ENCODE results near the gene TAS2R3.

TAS2R3 gene

DNA sequence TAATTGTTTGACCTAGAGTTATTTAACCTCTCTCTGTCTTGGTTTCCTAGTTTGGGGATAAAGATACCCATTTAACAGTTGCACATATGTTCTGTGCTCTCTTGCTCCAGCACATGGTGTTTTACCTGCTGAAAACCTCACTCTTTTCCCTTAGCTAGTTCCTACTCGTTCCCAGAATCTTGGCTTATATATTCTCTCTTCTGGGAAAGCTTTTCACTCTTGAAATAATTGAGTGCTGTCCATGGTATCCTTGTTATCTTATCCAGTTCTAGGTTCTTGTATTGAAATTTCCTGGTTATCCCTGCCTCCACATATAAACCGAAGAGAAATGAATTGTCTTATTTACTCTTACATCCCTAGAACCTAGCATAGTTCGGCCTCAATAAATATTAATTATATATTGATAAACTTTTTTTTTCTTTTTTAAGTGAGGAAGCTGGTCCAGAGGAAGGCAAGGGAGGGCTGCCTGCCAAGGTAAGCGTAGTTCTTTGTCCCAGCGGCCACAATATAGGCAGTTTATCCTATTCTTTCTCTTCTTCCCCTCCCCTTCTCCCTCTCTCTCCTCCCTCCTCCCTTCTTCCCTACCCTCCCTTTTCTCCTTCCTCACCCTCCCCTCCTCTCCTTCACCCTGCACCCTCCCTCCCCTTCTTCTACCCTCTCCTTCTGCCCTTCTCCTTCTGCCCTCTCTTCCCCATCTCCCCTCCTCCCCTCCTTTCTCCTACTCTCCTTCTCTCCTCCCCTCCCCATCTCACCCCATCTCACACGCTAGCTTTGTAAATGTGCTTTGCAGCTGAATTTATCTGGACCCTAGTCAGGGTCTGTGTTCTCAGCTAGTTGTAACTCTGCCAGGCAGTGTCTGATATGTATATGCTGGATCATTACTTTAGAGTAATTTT is 47.9 kb upstream of the TAS2R3 start:
- Histone ChIP-seq H3K9me3 (ENCODE audit: control insufficient read depth, insufficient read depth, low read length) (no peaks in the 10 kb centered on the region), H3K27me3 (ENCODE audit: control insufficient read depth, low read length) (peaks cover 21% of the 10 kb centered on the region), H4K20me1 (ENCODE audit: control insufficient read depth, insufficient read depth, low read depth, low read length) (no peaks in the 10 kb centered on the region), H3K36me3 (ENCODE audit: control insufficient read depth, low read length) (no peaks in the 10 kb centered on the region), H3K79me2 (ENCODE audit: control insufficient read depth, low read length) (no peaks in the 10 kb centered on the region), H3K4me2 (ENCODE audit: low read length) (no peak overlapping the region), H3K4me3 (ENCODE audit: low read length) (no peak overlapping the region), H3K4me1 (ENCODE audit: control insufficient read depth, low read length) (no peaks in the 10 kb centered on the region), H3K9me2 (replicated peaks; ENCODE audit: control insufficient read depth, low read length) (no peaks in the 10 kb centered on the region), H3F3A (ENCODE audit: control insufficient read depth, insufficient read depth) (no peaks in the 10 kb centered on the region), H3K27ac (ENCODE audit: low read depth, low read length) (no peak overlapping the region)
- TF ChIP-seq, protein P1, sequence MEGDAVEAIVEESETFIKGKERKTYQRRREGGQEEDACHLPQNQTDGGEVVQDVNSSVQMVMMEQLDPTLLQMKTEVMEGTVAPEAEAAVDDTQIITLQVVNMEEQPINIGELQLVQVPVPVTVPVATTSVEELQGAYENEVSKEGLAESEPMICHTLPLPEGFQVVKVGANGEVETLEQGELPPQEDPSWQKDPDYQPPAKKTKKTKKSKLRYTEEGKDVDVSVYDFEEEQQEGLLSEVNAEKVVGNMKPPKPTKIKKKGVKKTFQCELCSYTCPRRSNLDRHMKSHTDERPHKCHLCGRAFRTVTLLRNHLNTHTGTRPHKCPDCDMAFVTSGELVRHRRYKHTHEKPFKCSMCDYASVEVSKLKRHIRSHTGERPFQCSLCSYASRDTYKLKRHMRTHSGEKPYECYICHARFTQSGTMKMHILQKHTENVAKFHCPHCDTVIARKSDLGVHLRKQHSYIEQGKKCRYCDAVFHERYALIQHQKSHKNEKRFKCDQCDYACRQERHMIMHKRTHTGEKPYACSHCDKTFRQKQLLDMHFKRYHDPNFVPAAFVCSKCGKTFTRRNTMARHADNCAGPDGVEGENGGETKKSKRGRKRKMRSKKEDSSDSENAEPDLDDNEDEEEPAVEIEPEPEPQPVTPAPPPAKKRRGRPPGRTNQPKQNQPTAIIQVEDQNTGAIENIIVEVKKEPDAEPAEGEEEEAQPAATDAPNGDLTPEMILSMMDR (IDR thresholded peaks at IDR 0.05; ENCODE audit: low read depth, low read length, poor library complexity, severe bottlenecking), result no peak
- no peak for TF ChIP-seq EZH2phosphoT487 (IDR thresholded peaks at IDR 0.05; ENCODE audit: borderline replicate concordance, low read length)

DNA sequence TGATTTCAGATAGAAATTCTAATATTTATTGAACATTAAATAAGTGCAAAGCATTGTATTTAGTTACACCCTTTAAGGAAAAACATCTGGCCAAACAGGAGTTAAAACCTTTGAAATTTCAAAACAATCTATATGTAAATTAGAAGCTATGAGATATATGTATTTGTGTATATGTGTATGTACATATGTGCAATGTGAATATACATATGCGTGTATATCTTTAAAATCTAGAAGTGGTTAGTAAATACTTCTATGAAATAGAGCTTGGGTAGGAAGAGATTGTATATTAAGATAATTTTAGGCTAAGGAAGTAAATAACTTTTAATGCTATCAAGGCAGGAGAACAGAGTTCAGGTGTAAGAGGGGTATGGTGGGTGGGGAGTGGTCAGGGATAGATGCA is 46.4 kb upstream of the TAS2R3 start:
- Histone ChIP-seq H3K9me3 (ENCODE audit: control insufficient read depth, insufficient read depth, low read length) (no peaks in the 10 kb centered on the region), H3K4me1 (ENCODE audit: control insufficient read depth, low read length) (no peaks in the 10 kb centered on the region)
- TF ChIP-seq, protein P1 (IDR thresholded peaks at IDR 0.05; ENCODE audit: low read depth, low read length, poor library complexity, severe bottlenecking), result no peak
- no peak for TF ChIP-seq EZH2phosphoT487 (IDR thresholded peaks at IDR 0.05; ENCODE audit: borderline replicate concordance, low read length)

DNA sequence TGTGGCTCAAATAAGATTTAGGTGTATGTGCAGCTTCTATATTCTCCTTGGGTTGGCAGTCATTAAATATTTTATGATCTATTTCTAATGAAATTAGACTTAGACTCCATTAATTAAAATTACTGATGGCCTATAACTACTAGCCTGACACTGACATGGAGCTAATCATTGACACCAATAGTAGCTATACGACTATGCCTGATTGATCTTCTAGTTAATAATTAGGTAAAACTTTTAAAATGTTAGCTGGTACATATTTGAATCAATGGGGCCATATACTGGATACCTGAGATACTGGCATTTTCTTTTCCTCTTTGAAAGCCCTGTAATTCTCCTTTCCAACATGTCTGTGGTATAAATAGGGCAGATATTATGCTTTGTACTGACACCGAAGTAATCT is 41.4 kb upstream of the TAS2R3 start:
- H3K9me3 ChIP-seq (ENCODE audit: control insufficient read depth, insufficient read depth, low read length), result no peaks in the 10 kb centered on the region
- no peaks in the 10 kb centered on the region for H3K36me3 ChIP-seq (ENCODE audit: control insufficient read depth, low read length)
- no peaks in the 10 kb centered on the region for H3K79me2 ChIP-seq (ENCODE audit: control insufficient read depth, low read length)
- H3K4me2 ChIP-seq (ENCODE audit: low read length), result no peak overlapping the region
- no peak overlapping the region for H3K27ac ChIP-seq (ENCODE audit: low read depth, low read length)
- TF ChIP-seq EZH2phosphoT487 (IDR thresholded peaks at IDR 0.05; ENCODE audit: borderline replicate concordance, low read length), result no peak
- TF ChIP-seq, protein P1 (IDR thresholded peaks at IDR 0.05; ENCODE audit: low read depth, low read length, poor library complexity, severe bottlenecking), result no peak
- H3F3A ChIP-seq (ENCODE audit: control insufficient read depth, insufficient read depth), result no peaks in the 10 kb centered on the region
- H3K9me2 ChIP-seq (replicated peaks; ENCODE audit: control insufficient read depth, low read length), result no peaks in the 10 kb centered on the region
- H3K4me1 ChIP-seq (ENCODE audit: control insufficient read depth, low read length), result no peaks in the 10 kb centered on the region
- no peaks in the 10 kb centered on the region for H4K20me1 ChIP-seq (ENCODE audit: control insufficient read depth, insufficient read depth, low read depth, low read length)
- H3K27me3 ChIP-seq (ENCODE audit: control insufficient read depth, low read length), result peaks cover 4% of the 10 kb centered on the region; the same call in 1 of the 2 replicates
- H3K4me3 ChIP-seq (ENCODE audit: low read length), result no peak overlapping the region

More for the DNA sequence above, 46.4 kb upstream of the TAS2R3 start:
- Histone ChIP-seq H3K27ac (ENCODE audit: low read depth, low read length) (no peak overlapping the region), H3F3A (ENCODE audit: control insufficient read depth, insufficient read depth) (no peaks in the 10 kb centered on the region), H3K27me3 (ENCODE audit: control insufficient read depth, low read length) (peaks cover 21% of the 10 kb centered on the region), H3K4me3 (ENCODE audit: low read length) (no peak overlapping the region), H3K4me2 (ENCODE audit: low read length) (no peak overlapping the region), H3K36me3 (ENCODE audit: control insufficient read depth, low read length) (no peaks in the 10 kb centered on the region), H3K9me2 (replicated peaks; ENCODE audit: control insufficient read depth, low read length) (no peaks in the 10 kb centered on the region), H4K20me1 (ENCODE audit: control insufficient read depth, insufficient read depth, low read depth, low read length) (no peaks in the 10 kb centered on the region), H3K79me2 (ENCODE audit: control insufficient read depth, low read length) (no peaks in the 10 kb centered on the region)
